NAMALWA (cell line): ENCODE data around the gene HERC3.
"Not testable (repeated sequence)": the region's sequence is repeated elsewhere in the genome, so short reads cannot be mapped to it uniquely, and the experiment has no call there.

Experiments used
- DNase-seq: peaks from one replicate; pipeline ENCODE4 v3.0.0-alpha.2; 2015; ENCODE audit warnings: low spot score

Gene HERC3

DNA sequence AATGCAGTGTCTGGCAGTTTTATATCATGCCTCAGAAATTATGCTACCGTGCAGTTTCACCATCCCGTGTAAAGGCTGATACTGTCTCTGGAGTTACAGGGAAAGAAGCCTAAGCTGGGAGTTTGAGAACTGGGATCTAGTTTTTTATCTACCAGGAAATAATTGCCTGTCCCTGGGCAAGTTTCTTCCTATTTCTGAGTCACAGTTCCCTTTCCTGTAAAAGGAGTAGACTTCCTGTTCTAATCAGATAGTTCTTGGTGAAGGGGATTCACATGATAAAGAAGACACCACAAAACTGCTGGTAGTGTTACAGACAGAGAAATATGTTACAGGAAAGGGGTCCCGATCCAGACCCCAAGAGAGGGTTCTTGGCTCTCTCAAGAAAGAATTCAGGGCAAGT is 17.1 kb downstream of the HERC3 start:
- no peak for DNase-seq

DNA sequence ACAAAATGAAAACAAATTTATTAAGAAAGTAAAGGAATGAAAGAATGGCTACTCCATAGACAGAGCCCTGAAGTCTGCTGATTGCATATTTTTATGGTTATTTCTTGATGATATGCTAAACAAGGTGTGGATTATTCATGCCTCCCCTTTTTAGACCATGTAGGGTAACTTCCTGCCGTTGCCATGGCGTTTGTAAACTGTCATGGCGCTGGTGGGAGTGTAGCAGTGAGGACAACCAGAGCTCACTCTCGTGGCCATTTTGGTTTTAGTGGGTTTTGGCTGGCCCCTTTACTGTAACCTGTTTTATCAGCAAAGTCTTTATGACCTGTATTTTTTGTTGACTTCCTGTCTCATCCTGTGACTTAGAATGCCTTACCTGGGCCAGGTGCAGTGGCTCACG is 17.5 kb downstream of the HERC3 start:
- not testable (repeated sequence) for DNase-seq

DNA sequence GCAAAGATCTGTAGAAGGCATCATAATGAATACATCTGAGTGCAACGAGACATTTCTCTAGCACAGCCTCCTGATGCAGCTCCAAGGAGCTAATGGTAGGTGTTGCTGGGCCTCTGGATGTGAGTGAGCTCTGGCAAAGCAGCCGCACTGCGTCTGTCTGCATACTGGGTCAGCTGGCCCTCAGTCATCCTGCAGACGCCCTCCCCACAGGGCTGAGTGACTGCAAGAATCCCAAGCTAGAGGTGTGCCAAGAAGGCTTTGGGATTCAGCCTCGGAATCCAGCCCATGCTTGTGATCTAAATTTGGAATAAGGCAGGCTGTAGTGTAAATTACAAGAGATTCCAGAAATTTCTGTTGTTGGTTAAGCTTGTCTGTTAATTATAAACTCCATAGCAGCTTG is 18.5 kb downstream of the HERC3 start:
- no peak for DNase-seq

DNA sequence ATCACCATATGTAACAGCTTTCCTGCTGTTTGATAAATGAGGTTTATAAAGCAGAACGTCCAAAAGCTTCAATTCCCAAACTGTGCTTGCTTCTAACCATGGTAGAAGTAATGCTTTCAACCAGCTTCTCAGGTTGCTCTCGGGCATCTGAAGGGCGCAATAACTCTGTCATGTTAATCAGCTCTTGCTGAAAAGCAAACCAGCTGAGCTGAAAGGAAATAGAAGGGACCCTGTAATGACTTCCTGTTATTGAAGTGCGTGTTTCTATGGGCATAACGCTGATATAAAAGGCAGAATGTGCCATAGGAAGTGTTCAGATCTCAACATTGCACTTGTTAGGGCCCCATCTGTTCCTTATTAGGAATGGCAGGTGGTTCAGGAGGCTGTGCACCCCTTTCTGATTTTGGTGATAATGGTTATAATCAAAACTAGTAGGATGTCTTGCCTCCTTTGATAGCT is 21.2 kb downstream of the HERC3 start:
- peak; percentile 63 for DNase-seq

DNA sequence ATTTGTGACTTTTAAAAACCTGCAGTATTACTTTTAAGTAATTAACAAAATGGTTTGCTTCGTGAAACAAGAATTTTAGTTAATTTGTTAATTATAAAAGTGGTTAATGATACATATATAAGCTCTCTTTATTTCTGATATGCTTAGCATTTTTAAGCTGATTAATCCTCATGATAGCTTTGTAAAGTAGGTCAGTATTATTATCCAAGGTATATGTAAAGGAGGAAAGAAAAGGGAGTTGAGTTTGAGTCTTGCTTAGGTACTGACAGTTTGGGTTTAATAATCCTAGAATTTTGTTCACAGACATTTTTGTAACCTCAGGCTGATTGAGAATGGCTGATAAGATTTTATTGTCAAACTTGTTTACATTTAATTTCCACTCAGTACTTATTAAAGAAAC is 21.8 kb downstream of the HERC3 start:
- no peak for DNase-seq

DNA sequence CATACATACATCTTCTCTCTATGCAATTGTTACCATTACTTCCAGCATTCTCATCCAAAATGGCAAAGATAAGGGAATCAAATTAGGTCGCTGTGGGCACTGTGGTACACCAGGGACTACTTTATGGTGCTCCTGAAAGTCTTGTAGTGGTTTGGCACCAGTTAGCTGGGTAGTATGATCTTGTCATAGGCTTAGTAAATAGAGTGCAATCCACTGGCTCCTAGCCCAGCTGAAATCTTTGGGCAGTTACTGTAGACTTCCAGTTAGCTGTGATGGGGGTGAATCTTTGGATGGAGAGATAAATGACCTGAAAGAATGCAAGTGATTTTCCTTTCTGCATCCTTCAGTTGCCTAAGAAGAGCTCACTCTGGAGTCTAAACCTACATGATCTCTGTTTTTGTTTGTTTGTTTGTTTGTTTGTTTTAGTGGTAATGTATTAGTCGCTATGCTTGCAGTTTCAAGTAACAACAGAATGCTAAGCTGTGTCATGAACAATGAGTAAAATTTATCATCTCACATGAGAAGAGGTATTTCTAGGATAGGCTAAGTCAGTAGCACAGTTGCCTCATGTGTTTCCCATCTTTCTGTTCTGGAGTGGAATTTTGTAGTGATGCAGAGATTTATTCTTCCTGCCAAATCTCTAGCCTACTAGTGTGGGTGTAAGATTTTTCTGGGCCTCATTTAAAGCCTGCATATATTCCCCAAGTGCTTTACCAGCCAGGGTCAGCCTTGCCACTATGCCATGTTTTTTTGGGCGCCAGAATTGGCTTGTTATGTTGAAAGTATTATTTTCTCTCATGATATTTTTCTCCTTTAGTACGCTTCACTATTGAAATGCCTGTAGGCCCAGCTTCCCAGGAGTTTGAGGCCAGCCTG is 24.2 kb downstream of the HERC3 start:
- DNase-seq, result no peak

DNA sequence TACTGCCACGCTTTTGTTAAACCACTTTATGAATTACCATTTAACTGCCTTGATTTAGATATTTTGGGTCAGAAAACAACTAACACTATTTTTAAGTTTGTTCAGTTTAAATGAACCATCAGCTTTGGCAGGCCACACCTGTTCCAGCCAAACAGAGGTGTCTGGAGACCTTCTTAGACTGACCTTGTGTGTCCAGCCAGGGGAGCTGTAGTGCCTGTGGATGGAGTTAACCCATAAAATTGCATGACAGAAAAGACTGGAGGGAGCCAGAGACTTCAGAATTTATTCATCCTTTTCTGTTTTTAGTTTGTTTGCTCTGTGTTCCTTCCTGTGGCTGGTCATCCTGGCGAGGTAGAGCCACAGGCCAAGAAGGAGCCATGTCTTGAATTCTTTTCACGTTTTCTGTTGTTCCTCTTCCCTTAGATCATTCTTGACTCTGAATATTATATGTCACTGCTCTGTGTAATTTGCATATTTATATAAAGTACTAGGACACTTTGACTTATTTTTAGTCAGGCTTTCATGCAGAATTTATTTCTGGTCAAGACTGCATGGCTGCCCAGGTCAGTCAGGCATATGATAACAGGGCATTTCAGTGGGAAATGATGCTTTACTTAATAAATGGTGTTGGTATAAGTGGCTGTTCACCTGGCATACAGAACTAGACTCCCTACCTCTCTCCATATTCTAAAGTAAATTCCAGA is 26.7 kb downstream of the HERC3 start:
- DNase-seq, result no peak

DNA sequence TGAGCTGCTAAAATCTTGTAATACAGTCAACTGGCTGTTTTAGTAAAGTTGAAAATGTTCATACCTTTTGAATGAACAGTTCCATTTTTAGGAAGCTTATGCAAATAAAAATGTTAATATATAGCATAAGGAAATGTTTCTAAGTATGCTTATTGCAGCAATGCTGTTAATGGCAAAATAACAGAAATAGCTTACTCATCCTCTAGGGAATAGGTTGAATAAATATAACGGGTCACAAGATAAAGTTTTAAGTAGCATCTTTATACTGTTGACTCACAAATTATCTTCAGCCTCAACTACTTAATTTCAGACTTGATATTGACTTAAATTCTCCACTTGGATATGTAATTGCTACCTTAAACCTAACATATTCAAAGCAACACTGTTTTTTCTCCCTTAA is 27.7 kb downstream of the HERC3 start:
- no peak for DNase-seq

DNA sequence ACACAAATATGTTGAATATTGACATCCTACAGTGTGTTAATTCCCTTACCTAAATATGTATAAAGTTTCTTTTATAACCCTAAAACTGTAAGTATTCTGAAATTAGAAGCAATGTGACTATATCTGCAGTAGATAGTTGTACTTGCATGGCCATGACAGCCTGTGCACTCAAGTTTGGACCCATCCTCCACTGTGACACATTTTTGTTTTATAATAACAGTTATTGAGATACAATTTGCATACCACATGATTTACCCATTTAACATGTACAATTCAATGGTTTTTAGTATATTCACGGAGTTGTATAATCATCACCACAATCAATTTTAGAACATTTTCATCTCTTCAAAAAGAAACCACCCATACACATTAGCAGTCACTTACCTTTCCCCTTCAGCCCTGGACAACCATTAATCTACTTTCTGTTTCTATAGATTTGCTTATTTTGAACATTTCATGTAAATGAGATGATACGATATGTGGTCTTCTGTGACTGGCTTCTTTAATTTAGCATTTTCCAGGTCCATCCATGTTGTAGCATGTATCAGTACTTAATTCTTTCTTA is 29.6 kb downstream of the HERC3 start:
- DNase-seq, result no peak

DNA sequence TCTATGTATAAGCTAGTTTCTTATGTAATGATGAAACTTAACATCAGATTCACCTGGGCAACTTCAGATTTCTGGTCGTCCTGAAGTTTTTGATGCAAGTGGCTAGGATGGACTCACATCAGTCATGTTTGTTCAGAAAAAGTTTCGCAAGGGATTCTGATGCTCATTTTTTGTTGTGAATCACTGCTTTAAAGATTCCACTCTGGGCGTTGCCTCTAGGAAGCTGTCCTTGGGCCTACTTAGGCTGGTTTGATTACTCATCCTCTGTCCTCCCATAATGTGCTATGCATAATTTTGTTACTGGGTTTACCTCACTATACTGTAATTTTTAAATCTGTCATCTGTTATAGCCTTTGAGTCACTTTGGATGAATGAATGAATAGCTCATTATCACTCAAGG is 30.8 kb downstream of the HERC3 start:
- DNase-seq, result no peak

DNA sequence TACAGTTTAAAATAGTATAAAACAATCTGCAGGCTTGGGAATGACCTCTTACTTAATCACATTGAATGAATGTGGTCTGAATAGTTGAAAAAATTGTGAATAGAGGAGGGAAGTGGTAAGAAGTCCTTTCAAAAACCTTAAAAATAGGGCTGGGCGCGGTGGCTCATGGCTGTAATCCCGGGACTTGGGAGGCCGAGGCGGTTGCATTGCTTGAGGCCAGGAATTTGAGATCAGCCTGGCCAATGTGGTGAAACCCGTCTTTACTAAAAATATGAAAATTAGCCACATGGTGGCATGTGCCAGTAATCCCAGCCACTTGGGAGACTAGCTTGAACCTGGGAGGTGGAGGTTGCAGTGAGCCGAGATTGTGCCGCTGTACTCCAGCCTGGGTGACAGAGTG is 36.5 kb downstream of the HERC3 start:
- no peak for DNase-seq

DNA sequence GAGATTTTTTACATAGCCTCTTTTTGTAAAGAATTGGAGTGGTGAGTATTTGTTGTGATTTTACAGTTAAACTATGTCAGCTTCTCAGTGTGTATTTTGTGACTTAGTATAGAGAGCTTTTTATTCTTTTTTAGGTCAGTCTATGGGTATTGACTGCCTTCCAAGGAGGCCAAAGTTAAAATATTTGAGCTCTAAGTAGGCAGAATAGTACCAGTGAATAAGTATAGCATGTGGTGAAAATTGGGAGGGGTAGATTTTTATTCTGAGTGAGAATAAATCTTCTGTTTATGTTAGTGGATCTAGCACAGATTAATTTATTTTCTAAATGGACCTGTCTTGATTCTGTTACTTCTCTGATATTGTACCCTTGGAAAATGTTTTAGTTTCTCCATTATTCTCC is 37.5 kb downstream of the HERC3 start:
- DNase-seq, result no peak

DNA sequence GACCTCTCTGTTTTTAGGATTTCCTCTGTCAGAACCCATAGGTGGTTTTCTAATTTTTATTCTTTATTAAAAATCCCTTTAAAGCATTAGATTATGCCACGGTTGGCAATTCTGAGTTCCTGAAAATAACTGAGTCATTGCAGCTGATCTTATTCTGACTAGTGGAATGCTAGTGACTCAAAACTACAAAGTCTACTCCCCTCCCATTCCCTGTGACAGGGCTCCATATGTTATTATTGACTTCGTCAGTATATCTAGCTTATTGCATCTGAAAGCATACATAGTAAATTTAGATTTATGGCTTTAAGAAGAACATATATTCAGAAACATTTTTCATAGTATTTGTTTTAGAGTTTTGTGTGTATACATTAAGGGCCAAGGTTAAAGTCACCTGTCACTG is 38.5 kb downstream of the HERC3 start:
- DNase-seq, result no peak

DNA sequence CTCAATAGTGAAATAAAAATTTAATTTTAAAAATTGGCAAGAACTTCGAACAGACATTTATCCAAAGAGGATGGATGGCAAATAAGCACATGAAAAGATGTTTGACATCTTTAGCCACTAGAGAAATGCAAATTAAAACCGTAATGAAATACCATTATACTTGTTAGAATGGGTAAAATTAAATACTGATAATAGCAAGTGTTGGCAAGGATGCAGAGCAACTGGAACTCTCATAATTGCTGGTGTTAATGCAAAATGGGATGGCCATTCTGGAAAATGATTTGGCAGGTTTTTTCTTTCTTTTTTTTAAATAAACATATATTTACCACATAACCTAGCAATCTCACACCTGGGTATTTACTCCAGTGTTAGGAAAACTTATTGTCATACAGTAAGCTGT is 51.7 kb downstream of the HERC3 start:
- DNase-seq, result no peak

DNA sequence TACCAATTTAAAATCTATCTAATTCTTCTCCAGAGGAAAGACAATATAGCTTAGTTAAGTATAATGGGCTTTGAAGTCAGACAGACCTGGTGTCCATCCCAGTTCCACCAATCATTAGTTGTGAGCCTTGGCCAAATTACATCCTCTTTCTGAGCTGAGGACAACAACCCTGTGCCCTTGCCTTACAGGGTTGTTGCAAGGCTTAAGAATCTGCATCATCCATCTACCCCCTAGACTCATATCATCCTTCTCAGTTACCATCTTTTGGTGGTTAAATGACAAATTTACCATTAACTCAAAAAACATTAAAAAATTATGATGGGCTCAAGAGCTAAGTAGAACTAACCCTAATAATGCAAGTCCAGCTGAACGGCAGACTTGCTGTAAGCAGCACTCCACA is 53.7 kb downstream of the HERC3 start:
- no peak for DNase-seq

DNA sequence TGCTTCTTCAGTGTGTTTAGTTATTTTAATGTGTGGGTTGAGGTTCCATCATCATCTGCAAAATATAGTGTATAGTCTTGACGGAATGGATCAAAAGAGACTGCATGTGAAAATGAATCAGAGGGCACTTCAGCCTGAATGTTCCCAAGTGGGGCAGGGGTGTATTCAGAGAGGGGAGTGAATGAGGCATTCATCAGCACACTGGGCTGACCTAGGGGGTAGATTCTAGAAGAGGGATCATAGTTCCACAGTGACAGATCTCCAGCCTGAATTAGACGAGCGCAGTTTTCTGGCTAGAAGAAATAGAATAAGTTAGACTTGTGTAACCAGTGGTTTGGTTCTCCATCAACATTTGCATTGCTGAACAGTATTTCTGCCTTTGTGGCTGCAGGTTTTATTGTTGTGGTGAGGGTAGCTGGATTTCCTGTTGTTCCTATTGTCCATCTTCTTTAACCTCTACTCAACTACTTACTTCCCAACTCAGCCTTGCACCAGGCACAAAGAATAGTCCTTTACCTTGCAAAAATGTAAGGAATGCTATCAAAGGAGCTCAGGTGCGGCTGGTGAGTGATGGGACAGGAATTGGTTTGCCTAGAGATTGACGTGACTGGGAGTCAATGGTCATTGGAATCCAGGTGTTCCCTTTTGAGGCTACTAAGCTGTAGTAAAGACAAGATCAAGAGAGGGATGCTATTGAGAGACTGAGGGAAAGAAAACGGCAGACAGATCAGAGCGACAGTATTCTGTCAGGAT is 54.4 kb downstream of the HERC3 start:
- no peak for DNase-seq

DNA sequence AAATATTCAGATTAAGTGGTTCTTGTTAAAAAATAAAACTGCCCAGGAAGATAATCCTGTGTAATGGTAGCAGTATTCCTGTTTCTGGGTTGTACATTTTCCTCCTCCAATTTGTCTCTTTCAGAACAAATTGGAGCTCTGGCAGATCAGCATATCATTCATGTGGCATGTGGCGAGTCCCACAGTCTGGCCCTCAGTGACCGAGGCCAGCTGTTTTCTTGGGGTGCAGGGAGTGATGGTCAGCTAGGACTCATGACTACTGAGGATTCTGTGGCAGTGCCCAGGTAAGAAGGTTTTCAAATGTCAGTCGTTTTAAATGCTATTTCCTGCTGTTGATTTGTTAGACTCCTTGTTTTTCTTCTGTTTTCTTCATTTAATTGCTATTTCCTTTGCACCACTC is 57.4 kb downstream of the HERC3 start:
- no peak for DNase-seq

DNA sequence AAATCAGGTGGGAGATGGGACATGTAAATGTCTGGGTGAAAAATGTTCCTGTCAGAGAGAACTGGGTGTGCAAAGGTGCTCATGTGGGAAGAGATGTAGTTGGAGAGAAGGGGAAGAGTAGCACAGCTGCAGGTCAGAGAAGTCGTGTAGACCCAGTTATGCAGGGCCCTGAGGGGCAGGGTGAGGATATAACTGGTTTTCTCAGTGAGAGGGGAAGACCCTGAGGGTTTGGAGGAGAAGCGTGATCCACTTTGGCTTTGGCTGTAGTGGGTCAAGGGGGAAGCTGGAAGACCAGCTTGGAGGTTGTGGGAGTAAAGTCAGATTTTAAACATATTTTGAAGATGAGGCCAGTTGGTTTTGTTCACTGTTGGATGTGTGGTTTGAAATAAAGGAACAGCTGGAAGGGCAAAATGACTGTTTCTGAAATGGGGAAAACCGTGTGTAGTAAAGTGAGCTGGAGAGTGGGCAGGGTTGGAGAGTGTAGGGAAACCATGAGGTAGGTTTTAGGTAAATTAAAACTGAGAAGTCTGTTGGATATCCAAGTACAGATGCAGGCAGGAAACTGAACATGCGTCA is 61.2 kb downstream of the HERC3 start:
- no peak for DNase-seq

DNA sequence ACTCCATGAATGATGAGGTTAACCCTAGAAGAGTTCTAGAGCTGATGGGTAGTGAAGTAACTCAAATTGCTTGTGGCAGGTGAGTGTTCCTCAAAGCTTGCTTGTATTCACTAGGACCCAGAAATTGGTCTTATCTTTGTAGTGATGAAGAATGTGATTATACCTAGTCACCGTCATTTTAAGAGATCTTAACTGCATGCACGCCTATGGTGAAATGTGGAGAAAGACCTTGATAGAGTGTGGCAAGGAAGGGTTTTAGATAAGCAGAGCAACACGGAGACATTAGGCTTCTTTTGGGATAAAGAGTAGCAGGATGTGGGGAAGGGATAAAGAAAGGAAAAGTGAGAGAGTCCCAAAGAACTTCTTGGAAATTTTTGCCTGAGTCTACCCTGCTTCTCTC is 62.9 kb downstream of the HERC3 start:
- DNase-seq, result no peak

DNA sequence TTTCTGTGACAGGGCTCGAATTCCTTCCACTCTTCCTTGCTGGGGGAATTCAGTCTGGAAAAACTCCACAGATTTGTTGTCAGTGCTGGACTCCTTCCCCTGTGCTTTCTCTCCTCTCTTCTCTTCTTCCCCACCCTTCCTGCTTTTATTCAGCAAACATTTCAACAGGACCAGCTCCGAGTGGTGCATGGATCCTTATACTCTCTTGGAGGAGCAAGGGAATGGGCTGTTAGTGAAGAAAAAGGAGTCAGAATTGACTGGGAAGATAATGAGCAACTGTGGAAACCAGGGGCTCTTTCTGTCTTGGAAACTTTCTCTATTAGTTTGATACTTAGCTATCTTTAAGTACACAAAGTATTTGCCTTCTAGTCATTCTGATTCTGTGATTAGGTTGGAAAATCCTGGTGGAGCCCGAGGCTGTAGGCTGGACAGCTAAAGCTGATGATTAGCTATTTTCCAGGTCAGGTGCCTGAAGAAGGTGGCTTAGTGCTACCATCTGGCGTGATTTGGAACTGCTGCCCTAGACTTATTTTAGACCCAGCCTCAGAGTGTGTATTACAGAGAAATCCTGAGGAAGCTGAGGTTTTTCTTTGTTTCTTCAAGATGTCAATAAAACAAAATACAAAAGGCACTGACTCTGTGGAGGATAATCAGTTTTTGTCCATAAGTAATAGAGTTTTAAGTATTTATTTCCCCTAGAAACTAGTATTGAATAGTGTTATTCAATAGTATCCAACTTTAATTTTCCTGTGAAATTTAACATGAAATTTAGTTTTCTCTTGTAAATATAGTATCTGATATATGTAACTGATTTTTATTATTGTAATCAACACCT is 67.0 kb downstream of the HERC3 start:
- peak; percentile 35 for DNase-seq

DNA sequence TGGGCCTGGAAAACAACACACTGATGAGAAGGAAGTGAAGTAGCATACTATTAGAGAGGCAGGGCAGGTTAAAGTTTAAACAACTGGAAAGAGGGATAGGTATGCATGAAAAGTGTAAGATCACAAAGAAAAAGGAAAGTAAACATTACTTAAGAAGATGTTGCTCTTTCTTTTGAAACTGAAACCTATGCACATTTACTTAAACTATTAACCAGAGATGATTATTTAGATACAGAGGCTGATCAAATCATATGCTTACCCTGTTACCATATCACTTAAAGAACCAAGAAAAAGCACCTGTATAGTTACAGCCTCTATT is 67.6 kb downstream of the HERC3 start:
- no peak for DNase-seq
